ENCODE measurements around the gene RAMP1. TPM values are rescaled to one million over a fixed set of nuclear protein-coding genes. Genes with fewer than 3 reads are reported as not detected.

Gene RAMP1
- total RNA-seq, 2 experiments from 2014 or later, result 8.1 to 9.6 TPM

GRCh38 chr2:237874585-237875161, 15.2 kb downstream of the RAMP1 start:
- POLR2A ChIA-PET, result no interaction called here
- Mint-ChIP-seq H3K4me1 (peaks cover 2% of the 10 kb centered on the region), H3K27me3 (peaks cover 7% of the 10 kb centered on the region), H3K36me3 (ENCODE audit: low read depth) (no peaks in the 10 kb centered on the region), H3K27ac (no peak overlapping the region), H3K4me3 (no peak overlapping the region), H3K9me3 (no peaks in the 10 kb centered on the region)
- DNase-seq, result no peak
- CTCF ChIA-PET, result no interaction called here

- Mint-ChIP-seq H3K9me3 (no peaks in the 10 kb centered on the region), H3K36me3 (ENCODE audit: low read depth) (no peaks in the 10 kb centered on the region), H3K27me3 (peaks cover 3% of the 10 kb centered on the region), H3K4me3 (no peak overlapping the region), H3K4me1 (peaks cover 2% of the 10 kb centered on the region), H3K27ac (no peak overlapping the region)
- ChIA-PET CTCF (no interaction called here), POLR2A (no interaction called here)
- no peak for DNase-seq
These were observed 16.0 kb downstream of the RAMP1 start for GRCh38 chr2:237875256-237876060.

- ChIA-PET POLR2A (no interaction called here), CTCF (no interaction called here)
- no peak overlapping the region for H3K4me3 Mint-ChIP-seq
- DNase-seq, result no peak
- peaks cover 5% of the 10 kb centered on the region for H3K4me1 Mint-ChIP-seq
- H3K27me3 Mint-ChIP-seq, result no peaks in the 10 kb centered on the region
- no peaks in the 10 kb centered on the region for H3K9me3 Mint-ChIP-seq
- H3K27ac Mint-ChIP-seq, result no peak overlapping the region
- H3K36me3 Mint-ChIP-seq (ENCODE audit: low read depth), result no peaks in the 10 kb centered on the region
These were observed 16.7 kb downstream of the RAMP1 start for GRCh38 chr2:237876061-237876526.

GRCh38 chr2:237876532-237876931, 17.1 kb downstream of the RAMP1 start:
- no peak overlapping the region for H3K27ac Mint-ChIP-seq
- H3K4me3 Mint-ChIP-seq, result no peak overlapping the region
- H3K4me1 Mint-ChIP-seq, result peaks cover 7% of the 10 kb centered on the region
- DNase-seq, result no peak
- POLR2A ChIA-PET, result no interaction called here
- H3K9me3 Mint-ChIP-seq, result no peaks in the 10 kb centered on the region
- H3K27me3 Mint-ChIP-seq, result no peaks in the 10 kb centered on the region
- H3K36me3 Mint-ChIP-seq (ENCODE audit: low read depth), result no peaks in the 10 kb centered on the region
- CTCF ChIA-PET, result no interaction called here

GRCh38 chr2:237876951-237877491, 17.6 kb downstream of the RAMP1 start:
- ChIA-PET POLR2A (no interaction called here), CTCF (no interaction called here)
- no peaks in the 10 kb centered on the region for H3K36me3 Mint-ChIP-seq (ENCODE audit: low read depth)
- DNase-seq, result no peak
- no peaks in the 10 kb centered on the region for H3K9me3 Mint-ChIP-seq
- H3K27me3 Mint-ChIP-seq, result no peaks in the 10 kb centered on the region
- peaks cover 7% of the 10 kb centered on the region for H3K4me1 Mint-ChIP-seq
- no peak overlapping the region for H3K4me3 Mint-ChIP-seq
- H3K27ac Mint-ChIP-seq, result no peak overlapping the region

GRCh38 chr2:237877576-237878307, 18.3 kb downstream of the RAMP1 start:
- Mint-ChIP-seq H3K27me3 (no peaks in the 10 kb centered on the region), H3K4me3 (no peak overlapping the region), H3K9me3 (no peaks in the 10 kb centered on the region), H3K27ac (no peak overlapping the region), H3K4me1 (peaks cover 7% of the 10 kb centered on the region), H3K36me3 (ENCODE audit: low read depth) (no peaks in the 10 kb centered on the region)
- ChIA-PET CTCF (no interaction called here), POLR2A (no interaction called here)
- DNase-seq, result no peak

GRCh38 chr2:237878321-237879057, 19.1 kb downstream of the RAMP1 start:
- Mint-ChIP-seq H3K27me3 (no peaks in the 10 kb centered on the region), H3K4me3 (no peak overlapping the region), H3K9me3 (no peaks in the 10 kb centered on the region), H3K4me1 (peaks cover 5% of the 10 kb centered on the region), H3K36me3 (ENCODE audit: low read depth) (no peaks in the 10 kb centered on the region), H3K27ac (no peak overlapping the region)
- DNase-seq, result no peak
- ChIA-PET POLR2A (no interaction called here), CTCF (no interaction called here)

GRCh38 chr2:237879058-237879430, 19.6 kb downstream of the RAMP1 start:
- H3K4me3 Mint-ChIP-seq, result no peak overlapping the region
- POLR2A ChIA-PET, result no interaction called here
- no peak overlapping the region for H3K27ac Mint-ChIP-seq
- H3K36me3 Mint-ChIP-seq (ENCODE audit: low read depth), result no peaks in the 10 kb centered on the region
- DNase-seq, result no peak
- no peaks in the 10 kb centered on the region for H3K27me3 Mint-ChIP-seq
- CTCF ChIA-PET, result no interaction called here
- H3K9me3 Mint-ChIP-seq, result no peaks in the 10 kb centered on the region
- peaks cover 5% of the 10 kb centered on the region for H3K4me1 Mint-ChIP-seq

GRCh38 chr2:237879991-237880560, 20.7 kb downstream of the RAMP1 start:
- H3K36me3 Mint-ChIP-seq (ENCODE audit: low read depth), result no peaks in the 10 kb centered on the region
- no peak for DNase-seq
- no peak overlapping the region for H3K4me3 Mint-ChIP-seq
- CTCF ChIA-PET, result no interaction called here
- H3K4me1 Mint-ChIP-seq, result peaks cover 5% of the 10 kb centered on the region
- no peaks in the 10 kb centered on the region for H3K27me3 Mint-ChIP-seq
- H3K27ac Mint-ChIP-seq, result no peak overlapping the region
- no peaks in the 10 kb centered on the region for H3K9me3 Mint-ChIP-seq
- POLR2A ChIA-PET, result no interaction called here

GRCh38 chr2:237882510-237883481, 23.4 kb downstream of the RAMP1 start:
- ChIA-PET CTCF (interaction anchor here (0.7 kb wide), 1 partner anchor 200 kb away, joined by 4 read pairs; no protein-coding TSS in a partner anchor), POLR2A (no interaction called here)
- H3K27ac Mint-ChIP-seq, result no peak overlapping the region
- H3K27me3 Mint-ChIP-seq, result no peaks in the 10 kb centered on the region
- H3K9me3 Mint-ChIP-seq, result no peaks in the 10 kb centered on the region
- peaks cover 5% of the 10 kb centered on the region for H3K4me1 Mint-ChIP-seq
- H3K4me3 Mint-ChIP-seq, result no peak overlapping the region
- DNase-seq, result no peak
- H3K36me3 Mint-ChIP-seq (ENCODE audit: low read depth), result no peaks in the 10 kb centered on the region

- ChIA-PET POLR2A (no interaction called here), CTCF (no interaction called here)
- Mint-ChIP-seq H3K4me3 (no peak overlapping the region), H3K36me3 (ENCODE audit: low read depth) (no peaks in the 10 kb centered on the region), H3K27me3 (no peaks in the 10 kb centered on the region), H3K9me3 (no peaks in the 10 kb centered on the region), H3K27ac (no peak overlapping the region), H3K4me1 (peaks cover 5% of the 10 kb centered on the region)
- no peak for DNase-seq
These were observed 24.6 kb downstream of the RAMP1 start for GRCh38 chr2:237883951-237884446.

GRCh38 chr2:237884681-237885080, 25.3 kb downstream of the RAMP1 start:
- Mint-ChIP-seq H3K27me3 (no peaks in the 10 kb centered on the region), H3K4me1 (peaks cover 7% of the 10 kb centered on the region), H3K36me3 (ENCODE audit: low read depth) (no peaks in the 10 kb centered on the region), H3K4me3 (no peak overlapping the region), H3K9me3 (no peaks in the 10 kb centered on the region), H3K27ac (no peak overlapping the region)
- ChIA-PET CTCF (no interaction called here), POLR2A (no interaction called here)
- no peak for DNase-seq

All from activated CD4-positive, alpha-beta memory T cell treated with anti-CD3 and anti-CD28 coated beads, Interleukin-2, amount 10 ng/mL, durations not matched to agents 7 days and 5 days (primary cell).